Measurements from ENCODE around the gene CHCHD4. TPM values are rescaled to one million over a fixed set of nuclear protein-coding genes. Genes with fewer than 3 reads are reported as not detected.
A peak's percentile ranks its signal among the peaks of the same experiment; 100 is the strongest.

CHCHD4 gene
- total and polyA plus RNA-seq, 4 donors, result 8.8 to 14.0 (median 9.0) TPM

DNA sequence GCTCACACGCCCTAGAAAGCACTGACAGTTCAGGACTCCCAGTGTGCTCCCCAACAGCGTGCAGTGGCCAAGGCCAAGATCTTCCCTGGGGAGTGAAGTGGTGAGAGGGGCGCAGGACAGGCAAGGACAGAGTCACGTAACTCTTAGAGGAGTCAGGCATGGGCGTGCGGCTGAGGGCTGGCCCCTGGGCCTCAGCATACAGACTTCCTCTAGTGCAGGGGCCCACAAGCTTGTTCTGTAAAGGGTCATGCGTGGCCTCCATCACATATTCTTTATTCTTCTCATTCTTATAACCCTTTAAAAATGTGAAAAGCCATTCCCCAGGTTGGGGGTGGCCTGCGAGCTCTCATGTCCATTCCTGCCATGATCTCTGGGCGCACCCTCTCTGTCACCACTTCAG is 25.4 kb upstream of the CHCHD4 start:
- peaks cover 0 to 46% (median 20%) of the 10 kb centered on the region in 4 donors for H3K36me3 ChIP-seq (ENCODE audit: control insufficient read depth in 4 of 4, insufficient read depth in 4 of 4, low read length in 4 of 4)
- 97% methylated on average over 9 of the region's 9 CpGs for whole genome bisulfite sequencing, 2 donors

DNA sequence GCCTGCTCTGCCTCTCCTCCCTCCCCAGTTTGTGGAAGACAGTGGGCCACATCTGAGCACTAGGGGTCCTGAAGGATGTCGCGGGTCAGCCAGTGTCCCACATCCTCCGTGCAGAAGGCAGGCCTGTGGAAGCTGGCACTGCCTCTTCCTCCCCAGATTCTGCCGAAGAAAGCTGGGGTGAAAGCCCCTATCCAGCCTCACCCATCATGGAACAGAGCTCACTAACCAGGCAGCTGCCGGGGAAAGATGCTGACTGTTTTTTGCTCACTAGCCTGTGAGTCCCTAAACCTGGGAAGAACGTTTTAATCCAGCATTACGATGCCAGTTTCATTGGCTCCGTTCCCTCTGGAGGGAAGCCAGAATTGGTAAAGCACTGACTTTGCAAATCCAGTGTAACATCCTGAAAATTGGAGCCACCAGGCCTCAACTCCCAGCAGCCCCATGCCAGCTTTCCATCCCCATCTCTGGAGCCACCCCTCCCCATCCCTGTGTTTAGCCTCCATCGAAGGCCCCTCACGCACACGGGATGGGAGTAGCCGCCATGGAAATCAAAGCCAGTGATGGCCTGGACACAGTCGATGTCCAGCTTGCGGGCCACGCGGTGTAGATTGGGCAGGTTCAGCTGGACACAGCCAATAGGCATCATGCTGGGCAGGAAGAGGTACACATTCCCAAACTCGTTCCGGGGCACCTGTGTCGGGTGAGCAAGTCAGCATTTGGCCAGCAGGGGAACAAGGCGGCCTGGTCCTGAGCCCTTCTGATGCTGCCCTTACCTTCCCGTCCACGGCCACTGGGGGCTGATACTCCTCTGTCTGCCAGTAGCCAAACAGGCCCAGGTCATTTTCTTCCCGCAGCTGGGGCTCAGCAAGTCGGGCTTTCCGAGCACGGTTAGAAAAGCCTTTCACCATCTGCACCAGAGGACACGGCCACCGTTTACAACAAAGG is 23.6 kb upstream of the CHCHD4 start:
- Histone ChIP-seq H3K27ac (ENCODE audit: low read depth in 1 of 2, low read length in 1 of 2) (peak overlapping the region in 1 of 2 donors; percentile 11), H3K9me3 (ENCODE audit: control insufficient read depth in 4 of 4, insufficient read depth in 3 of 4, low read length in 3 of 4) (no peaks in the 10 kb centered on the region), H3K36me3 (ENCODE audit: control insufficient read depth in 4 of 4, insufficient read depth in 4 of 4, low read length in 4 of 4) (peaks cover 0 to 39% (median 13%) of the 10 kb centered on the region in 4 donors), H3K4me1 (ENCODE audit: control insufficient read depth in 5 of 5, insufficient read depth in 5 of 5, low read length in 5 of 5) (peaks cover 6 to 19% (median 7%) of the 10 kb centered on the region in 5 donors), H3K27me3 (ENCODE audit: control insufficient read depth in 3 of 3, insufficient read depth in 3 of 3, low read length in 2 of 3) (no peaks in the 10 kb centered on the region), H3K4me3 (no peak overlapping the region), H3K9ac (ENCODE audit: insufficient read depth in 1 of 2, low read length in 2 of 2) (no peak overlapping the region)
- 90 to 92% methylated on average over 28 of the region's 28 CpGs for WGBS, 2 donors
- DNase-seq (peak in 1 of 3 donors; percentile 10), ATAC-seq (ENCODE audit: insufficient read depth, low FRiP score) (no peak)
- TF ChIP-seq CTCF (IDR thresholded peaks at IDR 0.05; ENCODE audit: control extremely low read depth, extremely low read depth), result no peak

More for the DNA sequence above, 25.4 kb upstream of the CHCHD4 start:
- no peak overlapping the region for H3K27ac ChIP-seq (ENCODE audit: low read depth in 1 of 2, low read length in 1 of 2)
- no peak overlapping the region for H3K9ac ChIP-seq (ENCODE audit: insufficient read depth in 1 of 2, low read length in 2 of 2)
- ATAC-seq (ENCODE audit: insufficient read depth, low FRiP score), result no peak
- H3K27me3 ChIP-seq (ENCODE audit: control insufficient read depth in 3 of 3, insufficient read depth in 3 of 3, low read length in 2 of 3), result no peaks in the 10 kb centered on the region
- no peaks in the 10 kb centered on the region for H3K9me3 ChIP-seq (ENCODE audit: control insufficient read depth in 4 of 4, insufficient read depth in 3 of 4, low read length in 3 of 4)
- DNase-seq, result peak in 1 of 3 donors; percentile 9
- H3K4me3 ChIP-seq, result no peak overlapping the region
- peaks cover 0 to 6% (median 2%) of the 10 kb centered on the region in 5 donors for H3K4me1 ChIP-seq (ENCODE audit: control insufficient read depth in 5 of 5, insufficient read depth in 5 of 5, low read length in 5 of 5)
- TF ChIP-seq CTCF (IDR thresholded peaks at IDR 0.05; ENCODE audit: control extremely low read depth, extremely low read depth), result no peak

GRCh38 chr3:14147617-14148016 is 22.9 kb upstream of the CHCHD4 start:
- H3K36me3 ChIP-seq (ENCODE audit: control insufficient read depth in 4 of 4, insufficient read depth in 4 of 4, low read length in 4 of 4), result peaks cover 0 to 35% (median 13%) of the 10 kb centered on the region in 4 donors
- no peaks in the 10 kb centered on the region for H3K9me3 ChIP-seq (ENCODE audit: control insufficient read depth in 4 of 4, insufficient read depth in 3 of 4, low read length in 3 of 4)
- H3K4me3 ChIP-seq, result no peak overlapping the region
- H3K4me1 ChIP-seq (ENCODE audit: control insufficient read depth in 5 of 5, insufficient read depth in 5 of 5, low read length in 5 of 5), result peaks cover 6 to 26% (median 7%) of the 10 kb centered on the region in 5 donors
- no peaks in the 10 kb centered on the region for H3K27me3 ChIP-seq (ENCODE audit: control insufficient read depth in 3 of 3, insufficient read depth in 3 of 3, low read length in 2 of 3)
- DNase-seq (peak in 1 of 3 donors; percentile 9), ATAC-seq (ENCODE audit: insufficient read depth, low FRiP score) (no peak)
- no peak for TF ChIP-seq CTCF (IDR thresholded peaks at IDR 0.05; ENCODE audit: control extremely low read depth, extremely low read depth)
- H3K9ac ChIP-seq (ENCODE audit: insufficient read depth in 1 of 2, low read length in 2 of 2), result no peak overlapping the region
- 85 to 90% methylated on average over 11 to 12 of the region's 12 CpGs for WGBS, 2 donors
- H3K27ac ChIP-seq (ENCODE audit: low read depth in 1 of 2, low read length in 1 of 2), result peak overlapping the region in 1 of 2 donors; percentile 11

Data from lung (tissue), 12 donors.